ENCODE results near the gene SEC11C. TPM values are rescaled to one million over a fixed set of nuclear protein-coding genes. Genes with fewer than 3 reads are reported as not detected.

SEC11C gene
- total and polyA plus RNA-seq, 9 of the 15 experiments (the other 6 are each of a cell fraction or from before 2014, with no cell fraction given), result 22.0 to 71.3 (median 36.5) TPM

GRCh38 chr18:59150236-59150635, 10.6 kb downstream of the SEC11C start:
- Histone ChIP-seq H3K79me2 (ENCODE audit: control insufficient read depth, insufficient read depth, low read length) (no peaks in the 10 kb centered on the region), H3K9me3 (replicated peaks; ENCODE audit: control insufficient read depth, insufficient read depth, low read depth, low read length) (no peaks in the 10 kb centered on the region), H3K4me1 (replicated peaks in 1 of 2; ENCODE audit: control insufficient read depth in 2 of 2, insufficient read depth in 2 of 2, low read length in 2 of 2) (no peaks in the 10 kb centered on the region), H3K27me3 (ENCODE audit: control insufficient read depth in 2 of 2, insufficient read depth in 2 of 2, low read length in 2 of 2) (no peaks in the 10 kb centered on the region), H4K20me1 (replicated peaks; ENCODE audit: control insufficient read depth, insufficient read depth, low read length) (no peaks in the 10 kb centered on the region), H3K4me2 (ENCODE audit: insufficient read depth, low read length) (no peak overlapping the region), H3K9me1 (ENCODE audit: control insufficient read depth, insufficient read depth, low read length) (no peaks in the 10 kb centered on the region), H2AFZ (ENCODE audit: low read depth, low read length) (no peak overlapping the region), H3K4me3 (no peak overlapping the region), H3K27ac (ENCODE audit: extremely low read depth, low read depth, low read length) (no peak overlapping the region), H3K9ac (ENCODE audit: insufficient read depth in 1 of 2, low read depth in 2 of 2, low read length in 2 of 2) (no peak overlapping the region), H3K36me3 (ENCODE audit: control insufficient read depth, insufficient read depth, low read length) (peaks cover 4% of the 10 kb centered on the region; the same call in 1 of the 3 replicates)
- in situ Hi-C loops (cut with MboI) (no loop called here), intact Hi-C loops (cut with micrococcal nuclease) (no loop called here)
- no peak for ATAC-seq
- ChIA-PET CTCF (ENCODE audit: low intra/inter-chr PET ratio) (no interaction called here), POLR2A (no interaction called here)
- BruUV-seq (replicated peaks), result no TSS peak
- no peak for FAIRE-seq
- 79% methylated on average over 8 of the region's 11 CpGs for WGBS (ENCODE audit: insufficient coverage, low coverage, missing lambda C conversion rate)
- DNase-seq (ENCODE audit: extremely low read depth in 1 of 4, low spot score in 3 of 4), result no peak
- no peak for TF ChIP-seq COPS2 (conservative IDR thresholded peaks at IDR 0.05)
- TF ChIP-seq SREBF1 (IDR thresholded peaks at IDR 0.05; ENCODE audit: borderline replicate concordance, low read depth, low read length), result no peak
- TF ChIP-seq PCBP1 (IDR thresholded peaks at IDR 0.05; ENCODE audit: low read depth, low read length, poor library complexity, severe bottlenecking), result no peak
- TF ChIP-seq, protein P1, sequence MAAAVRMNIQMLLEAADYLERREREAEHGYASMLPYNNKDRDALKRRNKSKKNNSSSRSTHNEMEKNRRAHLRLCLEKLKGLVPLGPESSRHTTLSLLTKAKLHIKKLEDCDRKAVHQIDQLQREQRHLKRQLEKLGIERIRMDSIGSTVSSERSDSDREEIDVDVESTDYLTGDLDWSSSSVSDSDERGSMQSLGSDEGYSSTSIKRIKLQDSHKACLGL (CRISPR knock-in tag; IDR thresholded peaks at IDR 0.05; ENCODE audit: borderline replicate concordance, poor library complexity, severe bottlenecking), result no peak
- TF ChIP-seq, protein P2, sequence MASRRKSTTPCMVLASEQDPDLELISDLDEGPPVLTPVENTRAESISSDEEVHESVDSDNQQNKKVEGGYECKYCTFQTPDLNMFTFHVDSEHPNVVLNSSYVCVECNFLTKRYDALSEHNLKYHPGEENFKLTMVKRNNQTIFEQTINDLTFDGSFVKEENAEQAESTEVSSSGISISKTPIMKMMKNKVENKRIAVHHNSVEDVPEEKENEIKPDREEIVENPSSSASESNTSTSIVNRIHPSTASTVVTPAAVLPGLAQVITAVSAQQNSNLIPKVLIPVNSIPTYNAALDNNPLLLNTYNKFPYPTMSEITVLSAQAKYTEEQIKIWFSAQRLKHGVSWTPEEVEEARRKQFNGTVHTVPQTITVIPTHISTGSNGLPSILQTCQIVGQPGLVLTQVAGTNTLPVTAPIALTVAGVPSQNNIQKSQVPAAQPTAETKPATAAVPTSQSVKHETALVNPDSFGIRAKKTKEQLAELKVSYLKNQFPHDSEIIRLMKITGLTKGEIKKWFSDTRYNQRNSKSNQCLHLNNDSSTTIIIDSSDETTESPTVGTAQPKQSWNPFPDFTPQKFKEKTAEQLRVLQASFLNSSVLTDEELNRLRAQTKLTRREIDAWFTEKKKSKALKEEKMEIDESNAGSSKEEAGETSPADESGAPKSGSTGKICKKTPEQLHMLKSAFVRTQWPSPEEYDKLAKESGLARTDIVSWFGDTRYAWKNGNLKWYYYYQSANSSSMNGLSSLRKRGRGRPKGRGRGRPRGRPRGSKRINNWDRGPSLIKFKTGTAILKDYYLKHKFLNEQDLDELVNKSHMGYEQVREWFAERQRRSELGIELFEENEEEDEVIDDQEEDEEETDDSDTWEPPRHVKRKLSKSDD (conservative IDR thresholded peaks at IDR 0.05; ENCODE audit: low read length), result no peak
- no peak for TF ChIP-seq MLLT1 (IDR thresholded peaks at IDR 0.05)
- TF ChIP-seq KDM4B (IDR thresholded peaks at IDR 0.05; ENCODE audit: borderline replicate concordance in 2 of 2, low read depth in 1 of 2), result no peak
- no peak for TF ChIP-seq HLTF (IDR thresholded peaks at IDR 0.05)
- TF ChIP-seq U2AF1 (optimal IDR thresholded peaks at IDR 0.05; ENCODE audit: low read depth, low read length), result no peak
- TF ChIP-seq DPF2 (IDR thresholded peaks at IDR 0.05), result no peak
- TF ChIP-seq RFX7 (CRISPR knock-in tag; IDR thresholded peaks at IDR 0.05), result no peak
- TF ChIP-seq, protein P3, sequence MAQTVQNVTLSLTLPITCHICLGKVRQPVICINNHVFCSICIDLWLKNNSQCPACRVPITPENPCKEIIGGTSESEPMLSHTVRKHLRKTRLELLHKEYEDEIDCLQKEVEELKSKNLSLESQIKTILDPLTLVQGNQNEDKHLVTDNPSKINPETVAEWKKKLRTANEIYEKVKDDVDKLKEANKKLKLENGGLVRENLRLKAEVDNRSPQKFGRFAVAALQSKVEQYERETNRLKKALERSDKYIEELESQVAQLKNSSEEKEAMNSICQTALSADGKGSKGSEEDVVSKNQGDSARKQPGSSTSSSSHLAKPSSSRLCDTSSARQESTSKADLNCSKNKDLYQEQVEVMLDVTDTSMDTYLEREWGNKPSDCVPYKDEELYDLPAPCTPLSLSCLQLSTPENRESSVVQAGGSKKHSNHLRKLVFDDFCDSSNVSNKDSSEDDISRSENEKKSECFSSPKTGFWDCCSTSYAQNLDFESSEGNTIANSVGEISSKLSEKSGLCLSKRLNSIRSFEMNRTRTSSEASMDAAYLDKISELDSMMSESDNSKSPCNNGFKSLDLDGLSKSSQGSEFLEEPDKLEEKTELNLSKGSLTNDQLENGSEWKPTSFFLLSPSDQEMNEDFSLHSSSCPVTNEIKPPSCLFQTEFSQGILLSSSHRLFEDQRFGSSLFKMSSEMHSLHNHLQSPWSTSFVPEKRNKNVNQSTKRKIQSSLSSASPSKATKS (CRISPR knock-in tag; IDR thresholded peaks at IDR 0.05), result no peak
- TF ChIP-seq LEF1 (IDR thresholded peaks at IDR 0.05), result no peak
- TF ChIP-seq GMEB1 (CRISPR knock-in tag; IDR thresholded peaks at IDR 0.05), result no peak
- no peak for TF ChIP-seq MAFF (IDR thresholded peaks at IDR 0.05; ENCODE audit: low read length)
